ENCODE measurements around the gene CXCL13.
"Not testable (repeated sequence)": the region's sequence is repeated elsewhere in the genome, so short reads cannot be mapped to it uniquely, and the experiment has no call there.

CXCL13 gene, protein sequence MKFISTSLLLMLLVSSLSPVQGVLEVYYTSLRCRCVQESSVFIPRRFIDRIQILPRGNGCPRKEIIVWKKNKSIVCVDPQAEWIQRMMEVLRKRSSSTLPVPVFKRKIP

DNA sequence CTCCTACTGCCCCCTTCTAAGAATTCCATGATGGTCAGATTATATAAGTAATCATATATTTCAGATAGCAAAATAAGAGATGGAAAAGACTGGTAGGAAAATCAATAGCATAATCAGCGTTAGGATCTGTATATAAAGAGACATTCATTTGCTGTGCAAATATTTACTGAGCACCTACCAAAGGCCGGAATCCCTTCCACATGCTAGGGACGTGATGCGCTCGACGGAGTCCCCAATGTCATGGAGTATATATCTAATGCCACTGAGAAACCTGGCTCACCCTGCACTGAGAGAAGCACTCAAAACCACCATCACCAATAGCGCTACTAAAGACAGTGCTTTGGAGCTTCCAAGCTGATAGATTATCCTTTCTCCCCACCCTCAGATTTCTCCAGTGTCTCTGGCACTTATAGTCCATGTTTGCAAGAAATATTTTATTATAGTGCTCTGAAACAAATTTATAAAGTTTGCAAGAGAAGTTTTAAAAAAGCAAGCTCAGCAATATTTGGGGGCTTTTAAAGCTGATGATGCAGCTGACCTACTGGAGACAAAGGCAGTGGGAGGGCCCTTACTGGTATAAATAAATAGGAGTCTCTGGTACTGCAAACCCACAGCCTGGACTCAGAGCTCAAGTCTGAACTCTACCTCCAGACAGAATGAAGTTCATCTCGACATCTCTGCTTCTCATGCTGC lies at the start of gene CXCL13:
Gene CXCL13, plus strand, starts transcription at position 611 of the 693 bp plus-strand sequence. Its CDS starts 46 bp downstream, at position 657.
- DNase-seq (no peak), ATAC-seq (no peak)
- no peaks in the 10 kb centered on the region for H3K4me1 Mint-ChIP-seq
- no peaks in the 10 kb centered on the region for H3K9me3 Mint-ChIP-seq
- peaks cover 9% of the 10 kb centered on the region for H3K27me3 Mint-ChIP-seq
- no peak within 1 kb of the TSS for H3K27ac Mint-ChIP-seq
- no peak within 1 kb of the TSS for H3K4me3 Mint-ChIP-seq

DNA sequence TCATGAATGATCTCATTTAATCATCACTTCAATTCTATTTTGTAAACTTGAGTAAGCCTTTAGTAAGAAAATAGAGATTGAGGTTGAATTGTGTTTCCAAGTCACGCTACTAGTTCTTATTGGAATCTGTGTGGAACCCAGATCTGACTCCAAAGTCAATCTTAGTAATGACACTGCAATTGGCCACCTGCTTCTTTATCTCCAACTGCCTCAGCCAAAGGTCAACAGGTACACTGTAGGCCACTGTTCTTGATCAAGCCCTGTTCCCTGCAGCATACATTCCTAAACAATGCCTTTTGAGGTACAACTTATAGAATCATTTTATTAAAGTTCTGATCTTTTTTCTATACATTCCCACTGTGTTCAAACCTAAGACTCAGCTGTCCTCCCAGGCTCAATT lies 45.5 kb upstream of the CXCL13 start:
- peaks cover 36% of the 10 kb centered on the region for H3K27me3 Mint-ChIP-seq
- no peaks in the 10 kb centered on the region for H3K4me1 Mint-ChIP-seq
- H3K4me3 Mint-ChIP-seq: no peak overlapping the region
- ATAC-seq (no peak), DNase-seq (no peak)
- no peak overlapping the region for H3K27ac Mint-ChIP-seq
- H3K9me3 Mint-ChIP-seq: peaks cover 0 to 6% of the 10 kb centered on the region in 2 donors

DNA sequence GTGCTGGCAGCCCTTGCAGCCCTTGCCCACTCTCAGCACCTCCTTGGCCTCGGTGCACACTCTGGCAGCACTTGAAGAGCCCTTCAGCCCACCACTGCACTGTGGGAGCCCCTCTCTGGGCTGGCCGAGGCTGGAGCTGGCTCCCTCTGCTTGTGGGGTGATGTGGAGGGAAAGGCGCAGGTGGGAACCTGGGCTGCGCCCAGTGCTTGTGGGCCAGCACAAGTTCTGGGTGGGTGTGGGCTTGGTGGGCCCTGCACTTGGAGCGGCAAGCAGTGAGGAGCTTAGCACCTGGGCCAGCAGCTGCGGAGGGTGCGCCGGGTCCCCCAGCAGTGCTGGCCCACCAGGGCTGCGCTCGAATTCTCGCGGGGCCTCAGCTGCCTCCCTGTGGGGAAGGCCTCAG lies 43.9 kb upstream of the CXCL13 start:
- H3K9me3 Mint-ChIP-seq, DNase-seq, H3K27ac Mint-ChIP-seq, H3K4me1 Mint-ChIP-seq, H3K4me3 Mint-ChIP-seq: not testable (repeated sequence)
- ATAC-seq: peak; percentile 33
- peaks cover 38% of the 10 kb centered on the region for H3K27me3 Mint-ChIP-seq

DNA sequence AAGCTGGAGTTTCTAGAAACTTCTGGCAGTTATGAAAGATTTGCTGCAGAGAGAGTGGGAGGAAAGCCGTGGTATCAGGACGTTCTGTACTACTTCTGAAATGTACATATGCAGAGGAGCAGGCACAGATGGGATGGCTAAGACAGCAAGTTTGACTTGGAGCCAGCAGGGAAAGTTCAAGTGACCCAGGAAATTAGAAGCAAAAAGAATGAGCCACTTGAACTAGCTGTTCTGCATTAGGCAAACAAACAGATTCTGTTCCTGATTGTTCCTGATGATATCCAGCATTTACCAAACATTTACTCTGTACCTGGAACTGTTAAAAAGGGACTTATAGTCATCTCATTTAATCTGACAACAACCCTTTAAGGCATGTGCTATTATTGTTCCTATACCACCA lies 41.4 kb upstream of the CXCL13 start:
- Mint-ChIP-seq H3K27me3 (peaks cover 61% of the 10 kb centered on the region), H3K4me1 (no peaks in the 10 kb centered on the region), H3K4me3 (no peak overlapping the region), H3K9me3 (peaks cover 10 to 19% of the 10 kb centered on the region in 2 donors), H3K27ac (no peak overlapping the region)
- ATAC-seq: no peak
- DNase-seq: no peak

DNA sequence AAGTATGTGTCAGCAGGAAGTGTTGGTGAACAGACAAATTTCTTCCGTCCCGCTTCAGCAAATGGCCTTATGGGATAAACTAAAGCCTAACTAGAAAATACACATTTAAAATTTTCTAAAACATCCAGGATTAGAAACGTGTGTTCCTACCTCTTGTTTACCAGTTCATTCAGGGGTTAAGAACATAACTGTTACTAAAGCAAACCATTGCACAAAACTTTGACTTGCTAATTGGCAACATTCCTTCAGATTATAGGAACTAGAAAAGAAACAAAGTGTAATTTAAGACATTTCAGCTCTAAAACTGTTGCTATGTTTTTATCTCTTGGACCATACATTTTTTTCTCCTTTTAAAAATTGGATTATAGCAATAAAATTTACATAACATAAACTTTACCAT lies 39.5 kb upstream of the CXCL13 start:
- H3K27ac Mint-ChIP-seq: no peak overlapping the region
- no peak overlapping the region for H3K4me3 Mint-ChIP-seq
- DNase-seq: no peak
- no peaks in the 10 kb centered on the region for H3K4me1 Mint-ChIP-seq
- ATAC-seq: no peak
- H3K9me3 Mint-ChIP-seq: peaks cover 23 to 25% of the 10 kb centered on the region in 2 donors
- peaks cover 53% of the 10 kb centered on the region for H3K27me3 Mint-ChIP-seq

DNA sequence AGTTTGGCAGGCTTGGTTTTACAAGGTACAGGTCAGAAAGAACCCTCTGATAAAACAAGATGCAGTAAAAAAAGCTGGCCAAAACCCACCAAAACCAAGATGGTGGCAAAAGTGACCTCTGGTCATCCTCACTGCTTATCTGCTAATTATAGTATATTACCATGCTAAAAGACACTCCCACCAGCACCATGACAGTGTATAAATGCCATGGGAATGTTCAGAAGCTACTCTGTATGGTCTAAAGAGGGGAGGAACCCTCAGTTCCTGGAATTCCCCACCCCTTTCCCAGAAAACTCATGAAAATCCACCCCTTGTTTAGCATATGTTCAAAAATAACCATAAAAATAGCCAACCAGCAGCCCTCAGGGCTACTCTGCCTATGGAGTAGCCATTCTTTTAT lies 38.1 kb upstream of the CXCL13 start:
- no peak for DNase-seq
- H3K27me3 Mint-ChIP-seq: peaks cover 55% of the 10 kb centered on the region
- ATAC-seq: no peak
- H3K4me1 Mint-ChIP-seq: no peaks in the 10 kb centered on the region
- H3K27ac Mint-ChIP-seq: peak overlapping the region in 1 of 2 donors; percentile 3
- peaks cover 23 to 33% of the 10 kb centered on the region in 2 donors for H3K9me3 Mint-ChIP-seq
- H3K4me3 Mint-ChIP-seq: no peak overlapping the region

DNA sequence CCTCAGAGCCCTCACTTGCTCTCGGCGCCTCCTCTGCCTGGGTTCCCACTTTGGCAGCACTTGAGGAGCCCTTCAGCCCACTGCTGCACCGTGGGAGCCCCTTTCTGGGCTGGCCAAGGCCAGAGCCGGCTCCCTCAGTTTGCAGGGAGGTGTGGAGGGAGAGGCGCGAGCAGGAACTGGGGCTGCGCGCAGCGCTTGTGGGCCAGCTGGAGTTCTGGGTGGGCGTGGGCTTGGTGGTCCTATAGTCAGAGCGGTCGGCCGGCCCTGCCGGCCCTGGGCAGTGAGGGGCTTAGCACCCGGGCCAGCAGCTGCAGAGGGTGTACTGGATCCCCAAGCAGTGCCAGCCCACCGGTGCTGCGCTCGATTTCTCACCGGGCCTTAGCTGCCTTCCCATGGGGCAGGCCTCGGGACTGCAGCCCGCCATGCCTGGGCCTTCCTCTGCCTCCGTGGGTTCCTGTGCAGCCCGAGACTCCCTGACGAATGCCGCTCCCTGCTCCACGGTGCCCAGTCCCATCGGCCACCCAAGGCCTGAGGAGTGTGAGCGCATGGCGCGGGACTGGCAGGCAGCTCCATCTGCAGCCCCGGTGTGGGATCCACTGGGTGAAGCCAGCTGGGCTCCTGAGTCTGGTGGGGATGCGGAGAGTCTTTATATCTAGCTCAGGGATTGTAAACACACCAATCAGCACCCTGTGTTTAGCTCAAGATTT lies 35.0 kb upstream of the CXCL13 start:
- DNase-seq, H3K27ac Mint-ChIP-seq, H3K4me3 Mint-ChIP-seq, ATAC-seq, H3K4me1 Mint-ChIP-seq: not testable (repeated sequence)
- H3K9me3 Mint-ChIP-seq: peaks cover 28 to 39% of the 10 kb centered on the region in 2 donors
- H3K27me3 Mint-ChIP-seq: peaks cover 52% of the 10 kb centered on the region

DNA sequence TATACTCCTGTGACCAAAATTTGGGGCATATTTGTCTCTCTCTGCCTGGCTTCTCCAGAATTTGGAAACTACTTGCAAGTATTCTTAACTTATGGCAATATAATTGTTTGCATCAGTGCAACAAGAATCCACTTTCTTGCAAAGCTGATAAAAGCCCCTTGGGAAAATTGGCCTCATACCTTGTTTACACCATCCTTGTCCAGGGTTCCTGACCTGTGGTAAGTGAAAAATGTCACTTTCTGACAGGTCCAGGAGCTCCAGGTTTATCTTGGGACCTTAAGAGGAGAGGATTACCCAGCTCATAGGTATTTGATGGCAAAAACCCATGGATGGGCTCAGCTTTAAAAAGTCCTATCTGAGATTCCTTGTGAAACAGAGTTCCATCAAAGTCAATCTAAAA lies 29.3 kb upstream of the CXCL13 start:
- H3K27me3 Mint-ChIP-seq: peaks cover 27% of the 10 kb centered on the region
- ATAC-seq: no peak
- H3K27ac Mint-ChIP-seq: no peak overlapping the region
- no peak for DNase-seq
- H3K4me1 Mint-ChIP-seq: peaks cover 11% of the 10 kb centered on the region
- peaks cover 13 to 15% of the 10 kb centered on the region in 2 donors for H3K9me3 Mint-ChIP-seq
- no peak overlapping the region for H3K4me3 Mint-ChIP-seq

DNA sequence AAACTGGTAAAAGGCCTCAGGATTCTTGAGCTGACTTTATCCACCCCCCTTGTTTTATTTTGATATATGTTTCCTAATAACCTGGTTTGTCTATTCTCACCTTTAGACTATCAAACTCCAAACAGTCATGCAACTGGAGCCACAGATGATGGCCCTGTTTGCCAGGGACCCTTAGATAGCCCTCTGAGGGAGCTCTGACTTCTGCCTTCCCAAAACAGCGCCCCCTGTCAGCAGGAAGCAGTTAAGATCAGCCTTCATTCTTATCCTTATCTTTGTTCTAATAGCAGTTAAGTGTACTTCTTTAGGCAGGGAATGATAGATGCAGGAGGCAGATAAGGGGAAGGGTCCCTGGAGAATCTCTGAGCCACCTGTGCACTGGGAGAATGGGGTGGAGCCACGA lies 27.5 kb upstream of the CXCL13 start:
- no peak overlapping the region for H3K4me3 Mint-ChIP-seq
- peaks cover 22% of the 10 kb centered on the region for H3K27me3 Mint-ChIP-seq
- peaks cover 24% of the 10 kb centered on the region for H3K4me1 Mint-ChIP-seq
- H3K27ac Mint-ChIP-seq: no peak overlapping the region
- H3K9me3 Mint-ChIP-seq: peaks cover 0 to 11% of the 10 kb centered on the region in 2 donors
- ATAC-seq (no peak), DNase-seq (no peak)

DNA sequence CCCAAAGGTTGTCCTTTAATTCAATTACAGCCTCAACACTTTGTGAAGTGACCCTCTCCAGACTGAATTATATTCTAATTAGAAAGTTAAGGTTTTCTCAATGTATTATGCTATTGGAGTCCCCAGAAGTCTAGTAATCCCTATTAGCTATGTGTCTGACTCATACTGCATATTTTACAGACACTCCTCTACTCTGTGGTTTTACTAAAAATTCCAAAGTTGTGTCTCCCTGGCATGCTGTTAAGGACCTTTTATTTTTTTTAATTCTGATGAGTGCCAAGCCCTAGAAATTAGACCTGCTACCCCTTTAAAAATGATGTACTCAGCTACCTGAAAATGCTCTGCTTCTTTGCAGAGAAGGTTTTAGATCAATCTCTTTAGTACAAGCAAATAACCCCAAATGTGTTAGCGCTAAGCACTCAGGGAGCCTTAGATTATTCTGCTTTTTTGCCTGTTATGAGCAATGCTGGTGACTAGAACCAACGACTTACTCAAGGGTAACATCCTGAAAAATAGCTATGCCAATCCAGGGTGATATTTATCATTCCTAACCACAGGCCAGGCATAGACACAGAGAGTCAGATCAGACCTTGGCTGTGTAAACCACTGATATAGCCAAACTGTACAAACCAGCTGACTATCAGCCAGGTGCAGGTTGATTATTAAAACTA lies 26.1 kb upstream of the CXCL13 start:
- Mint-ChIP-seq H3K9me3 (peaks cover 0 to 14% of the 10 kb centered on the region in 2 donors), H3K27me3 (peaks cover 29% of the 10 kb centered on the region), H3K4me1 (peaks cover 29% of the 10 kb centered on the region), H3K4me3 (no peak overlapping the region), H3K27ac (no peak overlapping the region)
- DNase-seq (no peak), ATAC-seq (peak; percentile 66)

DNA sequence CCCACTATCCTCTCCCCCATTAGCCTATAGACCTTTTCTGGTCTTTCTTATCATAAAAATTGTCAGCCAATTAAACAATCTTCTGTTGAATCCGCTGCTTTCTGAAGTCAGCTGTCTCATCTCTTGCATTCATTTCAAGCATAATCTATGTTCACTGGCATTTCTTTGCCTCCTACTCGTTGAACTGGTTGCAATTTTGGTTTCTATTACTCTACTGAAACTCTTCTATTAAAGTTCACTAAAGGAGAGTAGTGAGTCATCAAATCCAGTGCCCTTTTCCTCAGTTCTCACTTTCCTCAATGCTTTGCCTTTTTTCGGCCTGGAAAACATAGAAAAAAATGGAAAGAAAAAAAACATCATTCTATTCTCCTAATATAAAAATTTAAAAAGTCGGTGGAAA lies 23.9 kb upstream of the CXCL13 start:
- Mint-ChIP-seq H3K27ac (peak overlapping the region in 1 of 2 donors; percentile 88), H3K4me1 (peaks cover 37% of the 10 kb centered on the region), H3K27me3 (peaks cover 31% of the 10 kb centered on the region), H3K4me3 (peak overlapping the region; percentile 34 to 80), H3K9me3 (peaks cover 0 to 15% of the 10 kb centered on the region in 2 donors)
- ATAC-seq: peak; percentile 85
- no peak for DNase-seq

DNA sequence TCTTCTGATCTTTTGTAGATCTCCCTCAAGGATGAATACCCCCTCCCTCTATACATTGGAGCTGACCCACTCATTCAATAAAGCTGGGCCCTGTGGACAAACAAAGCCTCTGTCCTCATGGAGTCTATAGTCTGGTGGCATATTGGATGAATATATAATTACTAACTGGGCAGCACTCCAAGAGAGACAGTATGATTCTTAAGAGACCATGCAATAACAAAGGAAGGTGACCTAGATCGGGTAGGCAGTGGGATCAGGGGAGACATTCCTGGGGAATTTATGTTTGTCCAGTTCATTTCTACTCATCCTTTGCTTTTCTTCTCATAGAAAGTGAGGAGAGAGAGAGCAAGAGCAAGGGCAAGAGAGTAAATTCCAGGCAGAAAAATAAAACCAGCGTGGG lies 23.5 kb upstream of the CXCL13 start:
- peaks cover 31% of the 10 kb centered on the region for H3K27me3 Mint-ChIP-seq
- peak overlapping the region in 1 of 2 donors; percentile 13 for H3K4me3 Mint-ChIP-seq
- H3K9me3 Mint-ChIP-seq: peaks cover 0 to 15% of the 10 kb centered on the region in 2 donors
- H3K27ac Mint-ChIP-seq: peak overlapping the region in 1 of 2 donors; percentile 88
- H3K4me1 Mint-ChIP-seq: peaks cover 41% of the 10 kb centered on the region
- ATAC-seq (no peak), DNase-seq (no peak)

DNA sequence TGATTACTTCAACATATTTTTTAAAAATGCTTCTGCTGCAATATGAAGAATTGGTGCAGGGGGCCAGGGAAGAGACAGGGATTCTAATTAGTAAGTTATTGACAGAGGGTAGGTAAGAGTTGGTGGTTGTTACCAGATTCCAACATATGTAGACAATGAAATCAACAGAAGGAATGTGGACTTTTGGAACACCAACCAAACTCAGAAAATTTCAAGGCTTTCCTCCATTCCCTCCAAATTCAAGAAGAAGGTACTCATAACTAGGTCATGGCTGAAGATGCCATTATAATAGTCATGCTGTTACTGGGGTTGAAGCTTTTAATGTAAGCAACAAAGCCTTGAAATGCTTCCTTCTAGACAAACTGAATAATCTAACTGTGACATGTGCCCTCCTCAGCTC lies 22.9 kb upstream of the CXCL13 start:
- H3K9me3 Mint-ChIP-seq: peaks cover 0 to 10% of the 10 kb centered on the region in 2 donors
- ATAC-seq: no peak
- DNase-seq: no peak

DNA sequence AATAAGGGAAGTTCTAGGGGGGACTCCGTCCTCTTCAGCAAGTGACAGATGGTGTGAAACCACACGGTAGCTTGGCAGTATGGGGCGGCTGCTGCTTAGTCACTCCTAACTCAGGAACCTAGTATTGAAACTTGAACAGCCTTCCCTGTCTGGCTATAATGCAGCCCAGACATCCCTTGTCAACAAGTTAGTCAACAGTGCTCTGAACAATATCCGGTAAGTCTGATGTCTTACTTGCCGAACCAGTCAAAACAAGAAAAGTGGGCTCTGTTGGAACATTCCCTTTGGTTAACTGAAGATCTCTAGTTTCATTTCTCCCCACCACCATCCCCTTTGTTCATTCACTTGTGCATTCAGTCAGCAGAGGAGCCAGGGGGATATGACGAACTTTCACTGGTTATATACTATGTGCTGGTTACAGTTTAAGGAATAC lies 18.7 kb upstream of the CXCL13 start:
- ATAC-seq (peak; percentile 98), DNase-seq (peak; percentile 78 to 90)
- H3K27me3 Mint-ChIP-seq: peaks cover 19% of the 10 kb centered on the region
- peaks cover 51% of the 10 kb centered on the region for H3K4me1 Mint-ChIP-seq
- H3K27ac Mint-ChIP-seq: peak overlapping the region in 1 of 2 donors; percentile 92
- peak overlapping the region; percentile 28 to 77 for H3K4me3 Mint-ChIP-seq
- peaks cover 0 to 5% of the 10 kb centered on the region in 2 donors for H3K9me3 Mint-ChIP-seq

More for the DNA sequence above, 22.9 kb upstream of the CXCL13 start:
- peaks cover 31% of the 10 kb centered on the region for H3K27me3 Mint-ChIP-seq
- no peak overlapping the region for H3K27ac Mint-ChIP-seq
- H3K4me3 Mint-ChIP-seq: no peak overlapping the region
- peaks cover 47% of the 10 kb centered on the region for H3K4me1 Mint-ChIP-seq

DNA sequence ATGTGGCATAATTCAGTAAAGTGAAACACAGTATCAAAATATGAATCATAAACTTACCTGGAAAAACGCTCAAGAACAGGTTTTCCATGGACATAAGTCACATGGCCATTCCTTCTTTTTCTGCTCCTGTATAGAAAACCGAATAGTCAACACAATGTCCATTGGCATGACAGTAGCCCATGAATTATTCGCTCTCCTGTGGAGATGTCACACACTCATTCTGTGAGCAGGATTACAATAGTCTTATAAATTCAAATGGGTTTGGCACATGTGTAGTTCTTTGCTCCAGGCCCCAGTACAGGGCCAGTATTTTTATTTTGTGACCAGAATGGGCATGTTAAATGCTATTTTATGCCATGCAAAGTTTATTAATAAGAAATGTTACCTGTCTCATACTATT lies 15.1 kb upstream of the CXCL13 start:
- no peak overlapping the region for H3K4me3 Mint-ChIP-seq
- H3K9me3 Mint-ChIP-seq: no peaks in the 10 kb centered on the region
- ATAC-seq: no peak
- H3K4me1 Mint-ChIP-seq: peaks cover 71% of the 10 kb centered on the region
- no peak overlapping the region for H3K27ac Mint-ChIP-seq
- peaks cover 14% of the 10 kb centered on the region for H3K27me3 Mint-ChIP-seq
- DNase-seq: no peak
